Measurements from ENCODE around the gene FSTL4. TPM values are rescaled to one million over a fixed set of nuclear protein-coding genes. Genes with fewer than 3 reads are reported as not detected.

The FSTL4 gene
- total RNA-seq, 1 experiment from 2014 or later: 2.7 TPM

- H3K27me3 ChIP-seq (replicated peaks; ENCODE audit: control insufficient read depth, insufficient read depth, low read length): no peaks in the 10 kb centered on the region; the same call in 1 of the 2 replicates
- Mint-ChIP-seq H3K36me3 (ENCODE audit: insufficient read depth, unreplicated experiment) (no peaks in the 10 kb centered on the region), H3K4me1 (ENCODE audit: low read depth, unreplicated experiment) (no peaks in the 10 kb centered on the region), H3K27me3 (ENCODE audit: insufficient read depth, unreplicated experiment) (peaks cover 4% of the 10 kb centered on the region), H3K27ac (ENCODE audit: unreplicated experiment) (no peak overlapping the region), H3K4me3 (ENCODE audit: unreplicated experiment) (no peak overlapping the region), H3K9me3 (ENCODE audit: unreplicated experiment) (no peaks in the 10 kb centered on the region)
- ChIA-PET POLR2A (no interaction called here), CTCF (interaction anchor here (0.7 kb wide), 1 partner anchor 11 kb away, joined by 8 read pairs; no protein-coding TSS in a partner anchor)
- no peaks in the 10 kb centered on the region for H3K9me3 ChIP-seq
- no peak for TF ChIP-seq CTCF (IDR thresholded peaks at IDR 0.05; ENCODE audit: insufficient read depth in 1 of 2, low read depth in 1 of 2, low read length in 1 of 2, severe bottlenecking in 1 of 2, unreplicated experiment in 1 of 2)
- no peak for DNase-seq
- intact Hi-C loops (cut with micrococcal nuclease; ENCODE audit: unreplicated experiment): no loop called here
- peaks cover 9% of the 10 kb centered on the region for H3K4me1 ChIP-seq
- no peaks in the 10 kb centered on the region for H3K36me3 ChIP-seq (ENCODE audit: control insufficient read depth, insufficient read depth, low read length)
- H3K4me3 ChIP-seq (ENCODE audit: low read depth, low read length): no peak overlapping the region
- no TSS peak for BruUV-seq (replicated peaks)
Measured at GRCh38 chr5:133482028-133482427, 130.3 kb downstream of the FSTL4 start.

GRCh38 chr5:133480866-133481265 is 131.5 kb downstream of the FSTL4 start:
- ChIA-PET POLR2A (no interaction called here), CTCF (no interaction called here)
- H3K9me3 ChIP-seq: no peaks in the 10 kb centered on the region
- no peaks in the 10 kb centered on the region for H3K9me3 Mint-ChIP-seq (ENCODE audit: unreplicated experiment)
- H3K36me3 Mint-ChIP-seq (ENCODE audit: insufficient read depth, unreplicated experiment): no peaks in the 10 kb centered on the region
- H3K4me1 Mint-ChIP-seq (ENCODE audit: low read depth, unreplicated experiment): no peaks in the 10 kb centered on the region
- no peak overlapping the region for H3K4me3 ChIP-seq (ENCODE audit: low read depth, low read length)
- H3K4me3 Mint-ChIP-seq (ENCODE audit: unreplicated experiment): no peak overlapping the region
- H3K27ac Mint-ChIP-seq (ENCODE audit: unreplicated experiment): no peak overlapping the region
- intact Hi-C loops (cut with micrococcal nuclease; ENCODE audit: unreplicated experiment): no loop called here
- no peak for DNase-seq
- TF ChIP-seq CTCF (IDR thresholded peaks at IDR 0.05; ENCODE audit: insufficient read depth in 1 of 2, low read depth in 1 of 2, low read length in 1 of 2, severe bottlenecking in 1 of 2, unreplicated experiment in 1 of 2): no peak
- BruUV-seq (replicated peaks): no TSS peak
- H3K36me3 ChIP-seq (ENCODE audit: control insufficient read depth, insufficient read depth, low read length): no peaks in the 10 kb centered on the region
- peaks cover 9% of the 10 kb centered on the region for H3K4me1 ChIP-seq
- no peaks in the 10 kb centered on the region; the same call in 1 of the 2 replicates for H3K27me3 ChIP-seq (replicated peaks; ENCODE audit: control insufficient read depth, insufficient read depth, low read length)
- H3K27me3 Mint-ChIP-seq (ENCODE audit: insufficient read depth, unreplicated experiment): peaks cover 1% of the 10 kb centered on the region

GRCh38 chr5:133480366-133480765 is 132.0 kb downstream of the FSTL4 start:
- Histone ChIP-seq H3K4me3 (ENCODE audit: low read depth, low read length) (no peak overlapping the region), H3K9me3 (no peaks in the 10 kb centered on the region), H3K27me3 (replicated peaks; ENCODE audit: control insufficient read depth, insufficient read depth, low read length) (no peaks in the 10 kb centered on the region; the same call in 1 of the 2 replicates), H3K36me3 (ENCODE audit: control insufficient read depth, insufficient read depth, low read length) (no peaks in the 10 kb centered on the region), H3K4me1 (peaks cover 9% of the 10 kb centered on the region)
- intact Hi-C loops (cut with micrococcal nuclease; ENCODE audit: unreplicated experiment): no loop called here
- Mint-ChIP-seq H3K4me1 (ENCODE audit: low read depth, unreplicated experiment) (no peaks in the 10 kb centered on the region), H3K4me3 (ENCODE audit: unreplicated experiment) (no peak overlapping the region), H3K27ac (ENCODE audit: unreplicated experiment) (no peak overlapping the region), H3K36me3 (ENCODE audit: insufficient read depth, unreplicated experiment) (no peaks in the 10 kb centered on the region), H3K27me3 (ENCODE audit: insufficient read depth, unreplicated experiment) (peaks cover 2% of the 10 kb centered on the region), H3K9me3 (ENCODE audit: unreplicated experiment) (no peaks in the 10 kb centered on the region)
- POLR2A ChIA-PET: no interaction called here
- BruUV-seq (replicated peaks): no TSS peak
- TF ChIP-seq CTCF (IDR thresholded peaks at IDR 0.05; ENCODE audit: insufficient read depth in 1 of 2, low read depth in 1 of 2, low read length in 1 of 2, severe bottlenecking in 1 of 2, unreplicated experiment in 1 of 2): no peak
- CTCF ChIA-PET: no interaction called here
- no peak for DNase-seq
